Gastrocnemius medialis (tissue), 4 donors: Measurements from ENCODE around the gene NCOA3. TPM values are rescaled to one million over a fixed set of nuclear protein-coding genes. Genes with fewer than 3 reads are reported as not detected.

ENCODE experiments used
- ATAC-seq, 2 donors: fragments of 150-250 bp; one replicate each; pipeline ENCODE4 v1.9.1; 2016
- DNase-seq, 2 donors: peaks; one replicate each; pipeline ENCODE4 v3.0.0-alpha.2; 2019
- H3K27ac ChIP-seq, 4 donors: fragments of 200-600 bp; sonication (generic); 1 replicate in 1 of 4; 2 replicates in 3 of 4; pipeline ENCODE4 v1.5.1; 2016 to 2018; ENCODE audit warnings: mild to moderate bottlenecking in 2 of 4, moderate library complexity in 1 of 4
- H3K27me3 ChIP-seq, 3 donors: fragments of 200-600 bp; sonication (generic) in 2 of 3; 1 replicate in 1 of 3; 2 replicates in 2 of 3; pipeline versions ENCODE4 v1.5.1 to v1.6.0; 2016 to 2019; ENCODE audit warnings: mild to moderate bottlenecking in 1 of 3, moderate library complexity in 1 of 3
- H3K36me3 ChIP-seq, 2 donors: fragments of 200-600 bp; sonication (generic) in 1 of 2; one replicate each; pipeline ENCODE4 v1.5.1; 2017 to 2018
- H3K4me1 ChIP-seq, 2 donors: fragments of 200-600 bp; sonication (generic) in 1 of 2; one replicate each; pipeline ENCODE4 v1.5.1; 2016 to 2017; ENCODE audit warnings: mild to moderate bottlenecking in 2 of 2
- H3K4me3 ChIP-seq, 4 donors: fragments of 200-600 bp; sonication (generic) in 3 of 4; 1 replicate in 1 of 4; 2 replicates in 3 of 4; pipeline ENCODE4 v1.5.1; 2016 to 2019; ENCODE audit warnings: mild to moderate bottlenecking in 2 of 4
- H3K9me3 ChIP-seq, 3 donors: fragments of 200-600 bp; sonication (generic) in 2 of 3; 1 replicate in 1 of 3; 2 replicates in 2 of 3; pipeline ENCODE4 v1.5.1; 2016 to 2019
- POLR2A ChIP-seq, 2 donors: fragments of 450-650 bp; IDR thresholded peaks; one replicate each; pipeline ENCODE4 v1.6.1; 2017; ENCODE audit warnings: antibody characterized with exemption in 2 of 2, mild to moderate bottlenecking in 2 of 2, moderate library complexity in 2 of 2
- in situ Hi-C, 4 donors: fragments of 200-750 bp; cut with MboI; loops; one replicate each; pipeline versions ENCODE4 v1.15.0 to v1.8.0; 2017; ENCODE audit warnings: low sequenced_read_pairs in 4 of 4
- intact Hi-C: fragments of 100-400 bp; cut with DNase I; formaldehyde crosslinking; loops from one replicate; pipeline ENCODE4 v1.15.1; 2023; ENCODE audit warnings: low total_unique reads
- total RNA-seq, 4 donors: library from RNA; depleted of rRNA; stranded (reverse); fragments of >200 nt; gene quantifications; one replicate each; pipeline versions ENCODE4 v1.1.0 to v1.2.3, GENCODE V29; 2016
- TF ChIP-seq, protein P1 (sequence below), 5 experiments: fragments of 450-650 bp in 3 of 5; fragments of 200-600 bp in 2 of 5; sonication (generic) in 2 of 5; IDR thresholded peaks in 4 of 5; conservative IDR thresholded peaks in 1 of 5; 1 replicate in 4 of 5; 2 replicates in 1 of 5; pipeline ENCODE4 v1.5.1; 2016 to 2019; ENCODE audit warnings: antibody characterized with exemption in 5 of 5, mild to moderate bottlenecking in 3 of 5, moderate library complexity in 3 of 5

NCOA3 gene
- total RNA-seq, 4 donors from 2014 or later: 52.5 to 86.1 (median 70.1) TPM

DNA sequence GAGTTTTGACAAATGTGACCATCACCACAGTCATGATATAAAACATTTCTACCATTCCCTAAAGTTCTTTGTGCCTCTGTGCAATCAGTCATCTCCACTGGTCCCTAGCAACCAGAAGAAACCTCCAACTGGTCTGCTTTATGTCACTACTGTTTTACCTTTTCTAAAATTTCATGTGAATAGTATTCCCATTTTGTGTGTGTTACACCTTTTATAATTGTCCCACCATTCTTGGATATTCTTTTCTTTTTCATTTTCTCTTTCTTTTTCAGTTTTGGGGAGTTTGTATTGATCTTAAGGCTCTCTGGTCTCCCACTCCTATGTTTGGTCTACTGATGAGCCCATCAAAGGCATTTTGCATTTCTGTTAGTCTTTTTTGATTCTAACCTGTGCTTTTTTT, 95.4 kb downstream of the NCOA3 start:
- H3K36me3 ChIP-seq: no peaks in the 10 kb centered on the region
- H3K27ac ChIP-seq: no peak overlapping the region
- no peak for ATAC-seq
- H3K4me3 ChIP-seq: no peak overlapping the region
- TF ChIP-seq, protein P1, sequence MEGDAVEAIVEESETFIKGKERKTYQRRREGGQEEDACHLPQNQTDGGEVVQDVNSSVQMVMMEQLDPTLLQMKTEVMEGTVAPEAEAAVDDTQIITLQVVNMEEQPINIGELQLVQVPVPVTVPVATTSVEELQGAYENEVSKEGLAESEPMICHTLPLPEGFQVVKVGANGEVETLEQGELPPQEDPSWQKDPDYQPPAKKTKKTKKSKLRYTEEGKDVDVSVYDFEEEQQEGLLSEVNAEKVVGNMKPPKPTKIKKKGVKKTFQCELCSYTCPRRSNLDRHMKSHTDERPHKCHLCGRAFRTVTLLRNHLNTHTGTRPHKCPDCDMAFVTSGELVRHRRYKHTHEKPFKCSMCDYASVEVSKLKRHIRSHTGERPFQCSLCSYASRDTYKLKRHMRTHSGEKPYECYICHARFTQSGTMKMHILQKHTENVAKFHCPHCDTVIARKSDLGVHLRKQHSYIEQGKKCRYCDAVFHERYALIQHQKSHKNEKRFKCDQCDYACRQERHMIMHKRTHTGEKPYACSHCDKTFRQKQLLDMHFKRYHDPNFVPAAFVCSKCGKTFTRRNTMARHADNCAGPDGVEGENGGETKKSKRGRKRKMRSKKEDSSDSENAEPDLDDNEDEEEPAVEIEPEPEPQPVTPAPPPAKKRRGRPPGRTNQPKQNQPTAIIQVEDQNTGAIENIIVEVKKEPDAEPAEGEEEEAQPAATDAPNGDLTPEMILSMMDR (IDR thresholded peaks at IDR 0.05 in 4 of 5, conservative IDR thresholded peaks at IDR 0.05 in 1 of 5): no peak
- TF ChIP-seq POLR2A (IDR thresholded peaks at IDR 0.05): no peak
- in situ Hi-C loops (no loop called here), intact Hi-C loops (no loop called here)
- H3K4me1 ChIP-seq: peaks cover 9 to 23% of the 10 kb centered on the region in 2 donors
- no peaks in the 10 kb centered on the region for H3K27me3 ChIP-seq
- DNase-seq: no peak
- no peaks in the 10 kb centered on the region for H3K9me3 ChIP-seq

DNA sequence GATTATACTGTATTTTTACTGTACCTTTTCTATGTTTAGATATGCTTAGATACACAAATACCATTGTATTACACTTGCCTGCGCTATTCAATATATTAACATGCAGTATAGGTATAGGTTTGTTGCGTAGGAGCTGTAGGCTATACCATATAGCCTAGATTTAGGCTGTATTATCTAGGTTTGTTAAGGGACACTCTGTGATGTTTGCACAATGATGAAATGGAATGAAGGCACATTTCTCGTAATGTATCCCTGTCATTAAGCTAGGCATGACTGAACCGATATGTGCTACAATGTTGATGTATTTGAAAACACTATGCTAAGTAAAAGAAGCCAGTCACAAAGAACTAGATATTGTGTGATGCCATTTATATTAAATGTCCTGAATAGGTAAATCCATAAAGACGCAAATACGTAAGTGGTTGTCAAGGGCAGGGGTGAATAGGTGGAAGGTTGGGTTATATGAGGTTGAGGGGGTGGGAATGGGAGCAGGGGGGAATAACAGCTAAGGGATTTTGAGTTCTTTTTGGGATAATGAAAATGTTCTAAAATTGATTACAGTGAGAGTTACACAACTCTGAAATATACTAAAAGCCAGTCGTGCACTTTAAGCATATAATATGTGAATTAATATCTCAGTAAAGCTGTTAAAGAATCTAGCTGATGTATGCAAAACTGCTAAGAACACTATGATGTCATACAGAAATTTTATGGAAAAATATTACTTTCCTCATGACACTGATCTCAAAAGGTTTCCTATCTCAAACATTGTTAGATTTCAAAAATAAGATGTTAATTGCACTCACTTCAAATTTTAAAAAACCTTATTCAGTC, 97.4 kb downstream of the NCOA3 start:
- in situ Hi-C loops (no loop called here), intact Hi-C loops (no loop called here)
- H3K9me3 ChIP-seq: no peaks in the 10 kb centered on the region
- H3K4me3 ChIP-seq: no peak overlapping the region
- TF ChIP-seq, protein P1 (IDR thresholded peaks at IDR 0.05 in 4 of 5, conservative IDR thresholded peaks at IDR 0.05 in 1 of 5): no peak
- no peak for TF ChIP-seq POLR2A (IDR thresholded peaks at IDR 0.05)
- H3K36me3 ChIP-seq: no peaks in the 10 kb centered on the region
- no peak overlapping the region for H3K27ac ChIP-seq
- no peak for DNase-seq
- H3K4me1 ChIP-seq: peaks cover 15 to 37% of the 10 kb centered on the region in 2 donors
- ATAC-seq: no peak
- H3K27me3 ChIP-seq: no peaks in the 10 kb centered on the region

DNA sequence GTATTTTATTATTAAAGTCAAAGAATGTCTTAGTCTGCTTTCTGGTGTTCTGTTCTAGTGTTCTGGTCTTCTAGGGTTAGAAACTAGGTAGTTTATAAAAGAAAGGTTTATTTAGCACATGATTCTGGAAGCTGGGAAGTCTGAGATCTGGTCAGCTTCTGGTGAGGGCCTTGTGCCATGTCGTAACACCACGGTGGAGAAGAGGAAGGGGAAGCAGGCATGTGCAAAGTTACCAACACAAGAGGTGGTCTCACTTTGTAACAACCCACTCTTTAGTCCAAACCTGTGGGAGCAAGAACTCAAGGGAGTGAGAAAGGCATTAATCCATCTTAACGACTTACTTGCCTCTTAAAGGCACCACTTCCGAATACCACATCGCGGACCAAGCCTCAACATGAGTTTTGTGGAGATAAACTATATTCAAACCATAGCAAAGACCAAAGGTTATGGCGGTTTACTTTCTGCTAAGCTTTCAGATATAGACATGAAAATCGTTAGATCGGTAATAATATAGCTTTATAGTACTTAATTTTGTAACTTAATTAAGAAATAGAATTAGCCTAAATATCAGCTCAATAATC, 99.4 kb downstream of the NCOA3 start:
- in situ Hi-C loops (loop anchor here in 3 of 4 donors (25.0 kb wide), 3 partner anchors 89 to 339 kb away; partner anchors contain the start of gene NCOA3 (in 1 of the 3)), intact Hi-C loops (no loop called here)
- Histone ChIP-seq H3K27me3 (no peaks in the 10 kb centered on the region), H3K4me1 (peaks cover 15 to 43% of the 10 kb centered on the region in 2 donors), H3K36me3 (no peaks in the 10 kb centered on the region), H3K9me3 (no peaks in the 10 kb centered on the region), H3K4me3 (no peak overlapping the region), H3K27ac (peak overlapping the region in 1 of 4 donors; percentile 28)
- no peak for ATAC-seq
- DNase-seq: no peak
- TF ChIP-seq, protein P1 (IDR thresholded peaks at IDR 0.05 in 4 of 5, conservative IDR thresholded peaks at IDR 0.05 in 1 of 5): no peak

DNA sequence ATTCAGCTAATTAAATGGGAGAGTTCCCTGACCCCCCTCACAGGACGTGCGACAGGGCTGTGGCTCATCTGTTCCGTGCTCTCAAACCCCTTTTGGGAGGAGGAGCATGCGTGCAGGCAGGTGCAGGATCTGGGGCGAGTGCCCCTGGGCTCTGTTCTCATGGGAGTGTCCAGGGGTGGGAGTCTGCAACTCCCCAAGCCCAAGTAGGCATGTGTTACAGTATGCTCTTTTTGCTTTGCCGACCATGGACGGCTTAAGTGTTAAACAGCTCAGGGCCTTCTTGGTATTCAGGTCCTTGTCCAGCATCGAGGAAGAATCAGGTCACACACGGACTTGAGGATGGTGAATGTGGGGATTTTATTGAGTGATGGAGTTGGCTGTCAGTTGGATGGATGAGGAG, 101.6 kb downstream of the NCOA3 start:
- Histone ChIP-seq H3K36me3 (no peaks in the 10 kb centered on the region), H3K4me1 (peaks cover 15 to 58% of the 10 kb centered on the region in 2 donors), H3K4me3 (no peak overlapping the region), H3K27ac (no peak overlapping the region), H3K9me3 (no peaks in the 10 kb centered on the region), H3K27me3 (no peaks in the 10 kb centered on the region)
- in situ Hi-C loops (loop anchor here in 3 of 4 donors (25.0 kb wide), 3 partner anchors 91 to 341 kb away; partner anchors contain the start of gene NCOA3 (in 1 of the 3)), intact Hi-C loops (no loop called here)
- ATAC-seq: no peak
- TF ChIP-seq POLR2A (IDR thresholded peaks at IDR 0.05): no peak
- DNase-seq: no peak
